ENCODE results near the gene DNM3.

DNM3 gene

GRCh38 chr1:171819946-171820345 lies 21.4 kb upstream of the DNM3 start:
- no peak for DNase-seq

GRCh38 chr1:171826973-171827372 lies 14.3 kb upstream of the DNM3 start:
- no peak for DNase-seq

- DNase-seq, result no peak
Measured at GRCh38 chr1:171828794-171829193, 12.5 kb upstream of the DNM3 start.

GRCh38 chr1:171833091-171833825 lies 8.0 kb upstream of the DNM3 start:
- no peak for DNase-seq

- DNase-seq, result no peak
Measured at GRCh38 chr1:171834821-171835220, 6.5 kb upstream of the DNM3 start.

- no peak for DNase-seq
Measured at GRCh38 chr1:171835891-171836290, 5.4 kb upstream of the DNM3 start.

GRCh38 chr1:171841931-171842761 lies 848 bp downstream of the DNM3 start:
- no peak for DNase-seq

- no peak for DNase-seq
Measured at GRCh38 chr1:171844381-171844780, 3.1 kb downstream of the DNM3 start.

- DNase-seq, result no peak
Measured at GRCh38 chr1:171845998-171846397, 4.7 kb downstream of the DNM3 start.

GRCh38 chr1:171849245-171849898 lies 8.1 kb downstream of the DNM3 start:
- no peak for DNase-seq

GRCh38 chr1:171850651-171851350 lies 9.5 kb downstream of the DNM3 start:
- DNase-seq, result no peak

- DNase-seq, result no peak
Measured at GRCh38 chr1:171852272-171852671, 11.0 kb downstream of the DNM3 start.

GRCh38 chr1:171855381-171855780 lies 14.1 kb downstream of the DNM3 start:
- no peak for DNase-seq

- no peak for DNase-seq
Measured at GRCh38 chr1:171858696-171859095, 17.4 kb downstream of the DNM3 start.

- no peak for DNase-seq
Measured at GRCh38 chr1:171860696-171861095, 19.4 kb downstream of the DNM3 start.

- DNase-seq, result no peak
Measured at GRCh38 chr1:171863531-171863930, 22.2 kb downstream of the DNM3 start.

GRCh38 chr1:171864308-171864707 lies 23.0 kb downstream of the DNM3 start:
- no peak for DNase-seq

- DNase-seq, result no peak
Measured at GRCh38 chr1:171865106-171865505, 23.8 kb downstream of the DNM3 start.

- DNase-seq, result no peak
Measured at GRCh38 chr1:171867236-171867635, 25.9 kb downstream of the DNM3 start.

- DNase-seq, result no peak
Measured at GRCh38 chr1:171868217-171868803, 27.0 kb downstream of the DNM3 start.

- DNase-seq, result no peak
Measured at GRCh38 chr1:171869097-171869496, 27.8 kb downstream of the DNM3 start.

- no peak for DNase-seq
Measured at GRCh38 chr1:171871848-171872247, 30.6 kb downstream of the DNM3 start.

GRCh38 chr1:171872430-171872829 lies 31.1 kb downstream of the DNM3 start:
- DNase-seq, result no peak
